Ishikawa (cell line): ENCODE results near the gene IRF6.

Source experiments
- CEBPB ChIP-seq: IDR thresholded peaks from 2 replicates; pipeline ENCODE4 v1.6.1; 2012
- CREB1 ChIP-seq: IDR thresholded peaks from 2 replicates; pipeline ENCODE4 v1.6.1; 2012; ENCODE audit warnings: low read depth
- EGR1 ChIP-seq: IDR thresholded peaks from 2 replicates; pipeline ENCODE4 v1.6.1; 2012
- EP300 ChIP-seq: IDR thresholded peaks from 2 replicates; pipeline ENCODE4 v1.6.1; 2012; ENCODE audit warnings: borderline replicate concordance
- FOXM1 ChIP-seq: IDR thresholded peaks from 2 replicates; pipeline ENCODE4 v1.6.1; 2012; ENCODE audit warnings: low read depth, borderline replicate concordance
- NFIC ChIP-seq: IDR thresholded peaks from 2 replicates; pipeline ENCODE4 v1.6.1; 2012
- RAD21 ChIP-seq: IDR thresholded peaks from 2 replicates; pipeline ENCODE4 v1.6.1; 2012; ENCODE audit warnings: low read depth
- TAF1 ChIP-seq: IDR thresholded peaks from 2 replicates; pipeline ENCODE4 v1.6.1; 2012; ENCODE audit warnings: low read depth, mild to moderate bottlenecking
- TCF12 ChIP-seq: IDR thresholded peaks from 2 replicates; pipeline ENCODE4 v1.6.1; 2012; ENCODE audit warnings: low read depth
- TEAD4 ChIP-seq: IDR thresholded peaks from 2 replicates; pipeline ENCODE4 v1.6.1; 2012
- YY1 ChIP-seq: IDR thresholded peaks from 2 replicates; pipeline ENCODE4 v1.6.1; 2012; ENCODE audit warnings: low read depth
- ZBTB7A ChIP-seq: IDR thresholded peaks from 2 replicates; pipeline ENCODE4 v1.6.1; 2012; ENCODE audit warnings: low read depth
- TF ChIP-seq, protein P1 (sequence below): IDR thresholded peaks from 2 replicates; pipeline ENCODE4 v1.6.1; 2012
- TF ChIP-seq, protein P2 (sequence below): IDR thresholded peaks from 2 replicates; pipeline ENCODE4 v1.6.1; 2012; ENCODE audit warnings: low read depth, mild to moderate bottlenecking
- TF ChIP-seq, protein P3 (sequence below): IDR thresholded peaks from 2 replicates; pipeline ENCODE4 v1.6.1; 2012

The IRF6 gene

DNA sequence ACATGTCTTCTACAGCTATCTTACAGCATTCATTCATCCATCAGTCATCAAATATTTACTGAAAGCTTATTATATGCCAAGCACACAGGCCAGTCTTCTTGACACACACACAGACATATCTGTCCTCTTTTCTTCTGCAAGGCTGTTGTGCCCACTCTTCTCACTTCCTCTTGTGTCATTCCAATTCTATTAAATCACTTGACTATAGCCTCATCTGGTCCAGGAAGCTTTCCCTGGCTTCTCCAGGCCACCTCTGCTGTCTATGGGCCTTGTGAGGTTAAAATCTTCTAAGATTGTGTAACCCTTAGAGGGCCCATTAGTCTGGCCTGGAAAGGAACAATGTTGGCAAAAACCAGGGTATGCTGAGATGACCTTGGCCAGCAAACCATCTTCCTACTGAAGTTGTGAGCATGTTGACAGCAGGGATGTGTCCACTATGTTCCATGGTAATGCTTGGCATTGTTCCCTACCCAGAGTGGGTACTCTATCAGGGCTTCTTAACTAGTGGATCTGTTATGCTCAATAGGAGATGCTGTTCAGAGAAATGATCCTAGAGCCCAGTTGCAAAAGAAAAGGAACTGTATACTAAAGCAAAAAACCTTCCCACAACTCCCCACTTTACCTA lies 44.8 kb downstream of the IRF6 start:
- TF ChIP-seq, protein P1, sequence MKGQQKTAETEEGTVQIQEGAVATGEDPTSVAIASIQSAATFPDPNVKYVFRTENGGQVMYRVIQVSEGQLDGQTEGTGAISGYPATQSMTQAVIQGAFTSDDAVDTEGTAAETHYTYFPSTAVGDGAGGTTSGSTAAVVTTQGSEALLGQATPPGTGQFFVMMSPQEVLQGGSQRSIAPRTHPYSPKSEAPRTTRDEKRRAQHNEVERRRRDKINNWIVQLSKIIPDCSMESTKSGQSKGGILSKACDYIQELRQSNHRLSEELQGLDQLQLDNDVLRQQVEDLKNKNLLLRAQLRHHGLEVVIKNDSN: no peak
- TF ChIP-seq ZBTB7A: no peak
- no peak for TF ChIP-seq FOXM1
- no peak for TF ChIP-seq YY1
- TF ChIP-seq, protein P2, sequence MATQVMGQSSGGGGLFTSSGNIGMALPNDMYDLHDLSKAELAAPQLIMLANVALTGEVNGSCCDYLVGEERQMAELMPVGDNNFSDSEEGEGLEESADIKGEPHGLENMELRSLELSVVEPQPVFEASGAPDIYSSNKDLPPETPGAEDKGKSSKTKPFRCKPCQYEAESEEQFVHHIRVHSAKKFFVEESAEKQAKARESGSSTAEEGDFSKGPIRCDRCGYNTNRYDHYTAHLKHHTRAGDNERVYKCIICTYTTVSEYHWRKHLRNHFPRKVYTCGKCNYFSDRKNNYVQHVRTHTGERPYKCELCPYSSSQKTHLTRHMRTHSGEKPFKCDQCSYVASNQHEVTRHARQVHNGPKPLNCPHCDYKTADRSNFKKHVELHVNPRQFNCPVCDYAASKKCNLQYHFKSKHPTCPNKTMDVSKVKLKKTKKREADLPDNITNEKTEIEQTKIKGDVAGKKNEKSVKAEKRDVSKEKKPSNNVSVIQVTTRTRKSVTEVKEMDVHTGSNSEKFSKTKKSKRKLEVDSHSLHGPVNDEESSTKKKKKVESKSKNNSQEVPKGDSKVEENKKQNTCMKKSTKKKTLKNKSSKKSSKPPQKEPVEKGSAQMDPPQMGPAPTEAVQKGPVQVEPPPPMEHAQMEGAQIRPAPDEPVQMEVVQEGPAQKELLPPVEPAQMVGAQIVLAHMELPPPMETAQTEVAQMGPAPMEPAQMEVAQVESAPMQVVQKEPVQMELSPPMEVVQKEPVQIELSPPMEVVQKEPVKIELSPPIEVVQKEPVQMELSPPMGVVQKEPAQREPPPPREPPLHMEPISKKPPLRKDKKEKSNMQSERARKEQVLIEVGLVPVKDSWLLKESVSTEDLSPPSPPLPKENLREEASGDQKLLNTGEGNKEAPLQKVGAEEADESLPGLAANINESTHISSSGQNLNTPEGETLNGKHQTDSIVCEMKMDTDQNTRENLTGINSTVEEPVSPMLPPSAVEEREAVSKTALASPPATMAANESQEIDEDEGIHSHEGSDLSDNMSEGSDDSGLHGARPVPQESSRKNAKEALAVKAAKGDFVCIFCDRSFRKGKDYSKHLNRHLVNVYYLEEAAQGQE: no peak
- TF ChIP-seq TAF1: no peak
- no peak for TF ChIP-seq CREB1
- TF ChIP-seq NFIC: no peak
- TF ChIP-seq CEBPB: no peak
- TF ChIP-seq TEAD4: no peak
- no peak for TF ChIP-seq TCF12
- TF ChIP-seq EP300: no peak
- no peak for TF ChIP-seq RAD21
- TF ChIP-seq, protein P3, sequence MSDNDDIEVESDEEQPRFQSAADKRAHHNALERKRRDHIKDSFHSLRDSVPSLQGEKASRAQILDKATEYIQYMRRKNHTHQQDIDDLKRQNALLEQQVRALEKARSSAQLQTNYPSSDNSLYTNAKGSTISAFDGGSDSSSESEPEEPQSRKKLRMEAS: no peak
- no peak for TF ChIP-seq EGR1

DNA sequence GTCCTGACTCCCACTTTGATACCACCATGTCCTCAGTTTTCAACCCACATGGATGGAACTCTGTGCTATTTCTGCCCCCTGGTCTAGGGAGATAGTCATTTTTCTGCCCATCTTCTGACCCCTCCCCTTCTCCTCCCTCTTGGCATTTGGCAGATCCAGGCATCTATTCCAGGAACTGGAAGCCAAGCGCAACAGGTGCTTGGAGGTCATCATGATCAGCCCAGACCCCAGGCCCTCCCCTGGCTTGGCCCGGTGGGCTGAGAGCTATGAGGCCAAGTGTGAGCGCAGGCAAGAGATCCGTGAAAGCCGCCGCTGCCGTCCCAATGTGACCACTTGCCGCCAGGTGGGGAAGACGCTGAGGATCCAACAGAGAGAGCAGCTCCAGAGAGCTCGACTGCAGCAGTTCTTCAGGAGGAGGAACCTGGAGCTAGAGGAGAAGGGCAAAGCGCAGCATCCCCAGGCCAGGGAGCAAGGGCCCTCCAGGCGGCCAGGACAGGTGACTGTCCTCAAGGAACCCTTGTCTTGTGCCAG lies 46.0 kb downstream of the IRF6 start:
- no peak for TF ChIP-seq CREB1
- TF ChIP-seq TAF1: no peak
- TF ChIP-seq, protein P2: no peak
- TF ChIP-seq RAD21: no peak
- TF ChIP-seq, protein P1: no peak
- TF ChIP-seq ZBTB7A: no peak
- no peak for TF ChIP-seq CEBPB
- no peak for TF ChIP-seq TEAD4
- TF ChIP-seq, protein P3: no peak
- TF ChIP-seq EGR1: no peak
- TF ChIP-seq YY1: no peak
- TF ChIP-seq TCF12: no peak
- no peak for TF ChIP-seq NFIC
- no peak for TF ChIP-seq FOXM1
- no peak for TF ChIP-seq EP300

DNA sequence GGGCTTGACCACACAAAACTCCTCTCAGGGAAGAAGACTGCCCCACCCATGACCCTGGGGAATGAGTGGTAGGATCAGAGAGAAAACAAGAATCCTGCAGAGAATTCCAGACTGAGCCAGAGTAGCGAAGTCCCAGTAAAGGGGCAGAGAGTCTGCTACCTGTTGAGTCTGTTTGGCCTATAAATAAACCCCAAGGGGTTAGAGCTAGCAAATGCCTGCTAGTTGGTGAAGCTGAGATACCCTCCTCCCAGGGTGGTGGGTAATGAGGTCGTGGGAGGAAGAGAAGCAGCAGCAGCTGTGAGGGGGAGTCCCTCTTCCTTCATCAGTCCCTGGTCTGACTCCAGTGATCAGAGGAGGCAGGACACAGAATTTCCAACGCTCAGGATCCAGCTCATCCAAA lies 47.5 kb downstream of the IRF6 start:
- TF ChIP-seq EGR1 (no peak), FOXM1 (no peak), RAD21 (no peak), CEBPB (no peak), YY1 (no peak), CREB1 (no peak), TCF12 (no peak), EP300 (no peak), TEAD4 (no peak), ZBTB7A (no peak), TAF1 (no peak), NFIC (no peak)
- TF ChIP-seq, protein P3: no peak
- TF ChIP-seq, protein P2: no peak
- TF ChIP-seq, protein P1: no peak
